ENCODE measurements around the gene EPHA2. TPM values are rescaled to one million over a fixed set of nuclear protein-coding genes. Genes with fewer than 3 reads are reported as not detected.

The EPHA2 gene
- 60.0 and 152 TPM in 2 replicates for total RNA-seq

GRCh38 chr1:16155537-16156410 lies at the start of gene EPHA2:
EPHA2 (minus strand) TSS chr1:16156069; CDS start chr1:16155932, 137 bp downstream.

Other genes starting within 250 kb of the EPHA2 start
- 37.4 and 37.5 TPM in 2 replicates for gene ZBTB17, start 180.0 kb downstream of the EPHA2 start, total RNA-seq
- not detected in 2 replicates for gene SRARP, start 151.8 kb downstream of the EPHA2 start, total RNA-seq
- 5.9 and 6.4 TPM in 2 replicates for gene HSPB7, start 138.0 kb downstream of the EPHA2 start, total RNA-seq
- gene CLCNKA, start 134.0 kb downstream of the EPHA2 start, total RNA-seq: not detected in 2 replicates
- 0.09 and 0.30 TPM in 2 replicates for gene CLCNKB, start 112.3 kb downstream of the EPHA2 start, total RNA-seq
- gene FAM131C, start 82.4 kb downstream of the EPHA2 start, total RNA-seq: under 0.01 and 0.37 TPM in 2 replicates
- 12.2 TPM in 2 replicates for gene ARHGEF19, start 56.6 kb upstream of the EPHA2 start, total RNA-seq
- 8.0 and 13.7 TPM in 2 replicates for gene CPLANE2, start 81.1 kb upstream of the EPHA2 start, total RNA-seq
- gene FBXO42, start 196.4 kb upstream of the EPHA2 start, total RNA-seq: 11.9 and 13.1 TPM in 2 replicates
- 16.9 and 39.4 TPM in 2 replicates for gene SZRD1, start 211.2 kb upstream of the EPHA2 start, total RNA-seq